ENCODE data around the gene COL6A3.

DNA sequence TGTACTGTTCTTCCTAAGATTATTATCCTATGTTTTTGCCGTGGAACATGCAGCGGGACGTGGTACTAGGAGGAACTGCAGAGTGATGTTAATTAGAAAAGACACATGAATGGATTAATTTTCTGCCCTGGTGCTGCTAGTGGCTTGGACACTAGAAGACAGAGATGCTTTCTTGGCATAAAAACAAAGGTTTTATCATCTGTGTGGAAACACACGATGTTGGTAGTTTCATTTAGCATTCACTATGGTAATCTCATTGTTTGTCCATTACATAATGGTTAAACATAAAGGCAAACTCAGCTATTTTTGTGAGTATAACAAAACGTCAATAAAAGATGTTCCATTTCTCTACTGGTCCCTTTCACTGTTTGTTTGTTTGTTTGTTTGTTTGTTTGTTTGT is 22.8 kb downstream of the COL6A3 start:
- TF ChIP-seq, protein P1, sequence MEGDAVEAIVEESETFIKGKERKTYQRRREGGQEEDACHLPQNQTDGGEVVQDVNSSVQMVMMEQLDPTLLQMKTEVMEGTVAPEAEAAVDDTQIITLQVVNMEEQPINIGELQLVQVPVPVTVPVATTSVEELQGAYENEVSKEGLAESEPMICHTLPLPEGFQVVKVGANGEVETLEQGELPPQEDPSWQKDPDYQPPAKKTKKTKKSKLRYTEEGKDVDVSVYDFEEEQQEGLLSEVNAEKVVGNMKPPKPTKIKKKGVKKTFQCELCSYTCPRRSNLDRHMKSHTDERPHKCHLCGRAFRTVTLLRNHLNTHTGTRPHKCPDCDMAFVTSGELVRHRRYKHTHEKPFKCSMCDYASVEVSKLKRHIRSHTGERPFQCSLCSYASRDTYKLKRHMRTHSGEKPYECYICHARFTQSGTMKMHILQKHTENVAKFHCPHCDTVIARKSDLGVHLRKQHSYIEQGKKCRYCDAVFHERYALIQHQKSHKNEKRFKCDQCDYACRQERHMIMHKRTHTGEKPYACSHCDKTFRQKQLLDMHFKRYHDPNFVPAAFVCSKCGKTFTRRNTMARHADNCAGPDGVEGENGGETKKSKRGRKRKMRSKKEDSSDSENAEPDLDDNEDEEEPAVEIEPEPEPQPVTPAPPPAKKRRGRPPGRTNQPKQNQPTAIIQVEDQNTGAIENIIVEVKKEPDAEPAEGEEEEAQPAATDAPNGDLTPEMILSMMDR (IDR thresholded peaks at IDR 0.05): no peak
- no peak for TF ChIP-seq POLR2A (IDR thresholded peaks at IDR 0.05)

Data from lower leg skin (tissue), 3 donors.